ENCODE measurements around the gene METTL4.
A peak's percentile ranks its signal among the peaks of the same experiment; 100 is the strongest.

GRCh38 chr18:2570772-2571199 lies 519 bp downstream of the METTL4 start:
- TF ChIP-seq EP300 (conservative IDR thresholded peaks at IDR 0.05; ENCODE audit: poor library complexity, severe bottlenecking) (no peak), CTCF (IDR thresholded peaks at IDR 0.05; ENCODE audit: poor library complexity, severe bottlenecking) (peak; percentile 42)

All from neural cell (in vitro differentiated cells).